ENCODE data around the gene GRID2. TPM values are rescaled to one million over a fixed set of nuclear protein-coding genes. Genes with fewer than 3 reads are reported as not detected.

The GRID2 gene
- total and polyA plus RNA-seq, 12 donors, result 0.55 to 4.0 (median 2.0) TPM

DNA sequence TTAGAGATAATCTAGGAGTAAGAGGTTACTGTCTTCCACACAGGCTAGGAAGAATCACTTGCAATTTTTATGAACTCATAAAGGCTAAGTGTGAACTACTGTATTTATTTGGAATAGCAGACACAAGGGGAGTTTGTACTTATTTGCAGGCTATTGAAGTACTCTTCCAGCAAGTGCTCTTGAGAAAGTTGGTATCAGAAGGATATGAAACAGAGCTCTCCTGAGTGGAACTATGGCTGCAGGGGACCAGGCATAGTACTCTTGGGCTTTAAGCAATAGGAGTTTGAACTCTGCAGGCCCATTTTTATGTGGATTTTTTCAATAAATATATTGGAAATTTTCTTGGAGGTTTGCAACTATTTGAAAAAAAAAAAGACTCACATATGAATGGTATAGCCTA is 768.5 kb downstream of the GRID2 start:
- H3K9me3 ChIP-seq (replicated peaks in 1 of 3), result no peaks in the 10 kb centered on the region
- H3K36me3 ChIP-seq (replicated peaks in 1 of 2), result no peaks in the 10 kb centered on the region
- no peaks in the 10 kb centered on the region for H3K27me3 ChIP-seq
- H3K4me3 ChIP-seq, result no peak overlapping the region
- TF ChIP-seq, protein P1, sequence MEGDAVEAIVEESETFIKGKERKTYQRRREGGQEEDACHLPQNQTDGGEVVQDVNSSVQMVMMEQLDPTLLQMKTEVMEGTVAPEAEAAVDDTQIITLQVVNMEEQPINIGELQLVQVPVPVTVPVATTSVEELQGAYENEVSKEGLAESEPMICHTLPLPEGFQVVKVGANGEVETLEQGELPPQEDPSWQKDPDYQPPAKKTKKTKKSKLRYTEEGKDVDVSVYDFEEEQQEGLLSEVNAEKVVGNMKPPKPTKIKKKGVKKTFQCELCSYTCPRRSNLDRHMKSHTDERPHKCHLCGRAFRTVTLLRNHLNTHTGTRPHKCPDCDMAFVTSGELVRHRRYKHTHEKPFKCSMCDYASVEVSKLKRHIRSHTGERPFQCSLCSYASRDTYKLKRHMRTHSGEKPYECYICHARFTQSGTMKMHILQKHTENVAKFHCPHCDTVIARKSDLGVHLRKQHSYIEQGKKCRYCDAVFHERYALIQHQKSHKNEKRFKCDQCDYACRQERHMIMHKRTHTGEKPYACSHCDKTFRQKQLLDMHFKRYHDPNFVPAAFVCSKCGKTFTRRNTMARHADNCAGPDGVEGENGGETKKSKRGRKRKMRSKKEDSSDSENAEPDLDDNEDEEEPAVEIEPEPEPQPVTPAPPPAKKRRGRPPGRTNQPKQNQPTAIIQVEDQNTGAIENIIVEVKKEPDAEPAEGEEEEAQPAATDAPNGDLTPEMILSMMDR (IDR thresholded peaks at IDR 0.05), result no peak
- no peak for TF ChIP-seq POLR2A (IDR thresholded peaks at IDR 0.05)
- H3K27ac ChIP-seq, result no peak overlapping the region
- intact Hi-C loops (cut with DNase I), result no loop called here
- no peak for DNase-seq
- H3K4me1 ChIP-seq (replicated peaks in 1 of 2), result no peaks in the 10 kb centered on the region

DNA sequence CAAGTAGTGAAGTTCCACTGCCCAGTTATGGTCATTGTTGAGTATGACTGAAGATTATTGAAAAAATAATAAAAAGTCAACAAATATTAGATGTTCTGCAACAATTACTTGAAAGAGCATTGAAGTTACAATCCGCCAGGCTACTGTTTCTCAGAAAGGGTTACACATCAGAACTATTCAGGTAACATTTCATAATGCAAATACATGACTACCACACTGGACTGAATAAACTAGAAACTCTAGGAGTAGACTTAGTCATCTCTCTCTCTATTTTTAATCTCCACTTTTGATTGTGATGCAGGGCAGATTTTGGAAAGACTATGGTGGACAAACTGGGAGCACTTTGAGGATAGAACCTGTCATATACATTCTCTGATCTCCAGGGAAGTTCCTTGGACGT is 776.5 kb downstream of the GRID2 start:
- TF ChIP-seq, protein P1 (IDR thresholded peaks at IDR 0.05), result no peak
- TF ChIP-seq POLR2A (IDR thresholded peaks at IDR 0.05), result no peak
- intact Hi-C loops (cut with DNase I), result no loop called here
- 74 to 94% (median 81%) methylated on average over 2 of the region's 2 CpGs for WGBS, 4 donors

DNA sequence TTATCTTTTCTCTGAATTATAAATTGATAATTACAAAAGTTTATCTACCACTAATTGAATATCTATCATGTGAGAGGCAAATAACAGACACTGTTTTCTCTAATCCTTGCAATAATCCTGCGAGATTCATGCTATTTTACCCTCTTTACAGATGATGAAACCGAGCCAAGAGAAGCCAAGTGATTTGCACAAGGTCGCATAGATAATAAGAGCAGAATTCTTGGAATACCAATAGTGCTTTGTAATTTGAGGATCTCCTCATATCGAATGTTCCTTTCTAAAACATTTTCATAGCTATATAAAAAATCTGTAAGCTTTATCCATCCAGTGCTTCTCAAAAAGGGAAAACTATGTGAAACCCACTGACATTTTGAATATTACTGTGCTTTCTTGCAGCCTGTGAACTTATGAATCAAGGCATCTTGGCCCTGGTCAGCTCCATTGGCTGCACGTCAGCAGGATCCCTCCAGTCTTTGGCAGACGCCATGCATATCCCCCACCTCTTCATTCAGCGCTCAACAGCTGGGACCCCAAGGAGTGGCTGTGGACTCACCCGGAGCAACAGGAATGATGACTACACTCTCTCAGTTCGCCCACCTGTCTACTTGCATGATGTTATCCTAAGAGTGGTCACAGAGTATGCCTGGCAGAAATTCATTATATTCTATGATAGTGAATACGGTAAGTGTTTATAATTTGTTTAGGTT is 781.0 kb downstream of the GRID2 start:
- intact Hi-C loops (cut with DNase I), result no loop called here
- TF ChIP-seq, protein P1 (IDR thresholded peaks at IDR 0.05), result no peak
- TF ChIP-seq POLR2A (IDR thresholded peaks at IDR 0.05), result no peak
- no peaks in the 10 kb centered on the region for H3K4me1 ChIP-seq (replicated peaks in 1 of 2)
- H3K9me3 ChIP-seq (replicated peaks in 1 of 3), result peaks cover 0 to 7% (median 0%) of the 10 kb centered on the region in 3 donors
- DNase-seq, result no peak
- H3K27me3 ChIP-seq, result no peaks in the 10 kb centered on the region
- H3K4me3 ChIP-seq, result peak overlapping the region in 1 of 4 donors; percentile 1
- 46 to 56% (median 54%) methylated on average over 10 of the region's 10 CpGs for WGBS, 4 donors
- H3K36me3 ChIP-seq (replicated peaks in 1 of 2), result no peaks in the 10 kb centered on the region
- H3K27ac ChIP-seq, result no peak overlapping the region

More for the DNA sequence above, 776.5 kb downstream of the GRID2 start:
- Histone ChIP-seq H3K4me1 (replicated peaks in 1 of 2) (no peaks in the 10 kb centered on the region), H3K27ac (no peak overlapping the region), H3K9me3 (replicated peaks in 1 of 3) (no peaks in the 10 kb centered on the region), H3K36me3 (replicated peaks in 1 of 2) (no peaks in the 10 kb centered on the region), H3K27me3 (no peaks in the 10 kb centered on the region), H3K4me3 (no peak overlapping the region)
- no peak for DNase-seq

DNA sequence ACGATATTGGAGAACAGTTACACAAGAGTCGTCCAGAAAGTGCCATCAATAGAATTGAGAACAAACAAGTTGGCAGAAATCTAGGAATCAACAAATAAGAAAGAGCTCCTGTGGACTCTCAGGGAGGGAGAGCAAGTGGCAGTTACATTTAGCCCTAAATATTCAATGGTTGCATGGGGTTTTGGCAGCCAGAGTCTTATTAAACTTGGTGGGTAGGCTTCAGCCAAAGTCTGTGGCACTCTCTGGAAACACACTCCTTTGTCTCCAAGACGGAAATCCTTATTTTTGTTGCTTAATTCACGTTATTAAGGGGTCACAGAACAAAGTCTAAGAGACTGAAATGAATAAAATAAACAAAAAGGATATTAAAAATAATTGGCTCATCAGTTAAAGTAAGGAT is 782.6 kb downstream of the GRID2 start:
- H3K36me3 ChIP-seq (replicated peaks in 1 of 2), result no peaks in the 10 kb centered on the region
- H3K4me1 ChIP-seq (replicated peaks in 1 of 2), result no peaks in the 10 kb centered on the region
- TF ChIP-seq POLR2A (IDR thresholded peaks at IDR 0.05), result no peak
- TF ChIP-seq, protein P1 (IDR thresholded peaks at IDR 0.05), result no peak
- 65 to 76% (median 70%) methylated on average over 4 of the region's 4 CpGs for WGBS, 4 donors
- intact Hi-C loops (cut with DNase I), result no loop called here
- no peaks in the 10 kb centered on the region for H3K27me3 ChIP-seq
- H3K9me3 ChIP-seq (replicated peaks in 1 of 3), result peaks cover 0 to 7% (median 0%) of the 10 kb centered on the region in 3 donors
- H3K27ac ChIP-seq, result no peak overlapping the region
- no peak for DNase-seq
- H3K4me3 ChIP-seq, result no peak overlapping the region
